ENCODE data around the gene RAPGEF4.

Gene RAPGEF4

GRCh38 chr2:172997031-172997430 is 261.4 kb downstream of the RAPGEF4 start:
- no peak overlapping the region for H2BK12ac ChIP-seq (ENCODE audit: low read length)
- H3K27me3 ChIP-seq (ENCODE audit: control insufficient read depth in 3 of 3, insufficient read depth in 3 of 3, low read depth in 1 of 3, low read length in 3 of 3), result no peaks in the 10 kb centered on the region
- no peak overlapping the region for H3K4me3 ChIP-seq (ENCODE audit: low read length in 2 of 2)
- H3K27ac ChIP-seq (replicated peaks; ENCODE audit: low read length), result no peak overlapping the region
- H3K9ac ChIP-seq (ENCODE audit: low read depth, low read length, poor library complexity), result no peak overlapping the region
- H2AFZ ChIP-seq (ENCODE audit: low read length), result no peak overlapping the region
- DNase-seq (ENCODE audit: low spot score), result no peak
- H4K8ac ChIP-seq (ENCODE audit: low read depth, low read length), result no peak overlapping the region
- no peak overlapping the region for H2AK5ac ChIP-seq (ENCODE audit: low read depth, low read length)
- H3K14ac ChIP-seq (ENCODE audit: low read length), result no peak overlapping the region
- H2BK15ac ChIP-seq (ENCODE audit: low read length), result no peak overlapping the region
- H2BK120ac ChIP-seq (ENCODE audit: low read depth, low read length), result no peak overlapping the region
- no peak overlapping the region for H3K4me2 ChIP-seq (ENCODE audit: insufficient read depth, low read length, poor library complexity, severe bottlenecking)
- WGBS, 2 donors (ENCODE audit: extremely low coverage in 2 of 2, insufficient read length in 2 of 2, insufficient replicate concordance in 1 of 2), result no CpG with 5 or more reads among the region's 2 CpGs
- H3K4me1 ChIP-seq (ENCODE audit: control insufficient read depth in 2 of 2, insufficient read depth in 1 of 2, low read depth in 1 of 2, low read length in 2 of 2), result peaks cover 0 to 5% of the 10 kb centered on the region in 2 donors
- no peaks in the 10 kb centered on the region for H3K36me3 ChIP-seq (replicated peaks in 1 of 2; ENCODE audit: control insufficient read depth in 2 of 2, insufficient read depth in 2 of 2, low read length in 2 of 2)
- H3K4ac ChIP-seq (ENCODE audit: low read length), result no peak overlapping the region
- H4K91ac ChIP-seq (ENCODE audit: low read depth, low read length, poor library complexity), result no peak overlapping the region
- H3K79me1 ChIP-seq (ENCODE audit: low read depth, low read length), result no peaks in the 10 kb centered on the region
- no peaks in the 10 kb centered on the region for H3K9me3 ChIP-seq (replicated peaks in 1 of 2; ENCODE audit: control insufficient read depth in 2 of 2, insufficient read depth in 1 of 2, low read depth in 1 of 2, low read length in 2 of 2)
- no peak overlapping the region for H3K18ac ChIP-seq (ENCODE audit: low read length)
- H2BK5ac ChIP-seq (ENCODE audit: low read length), result no peak overlapping the region
- no peak overlapping the region for H3K23ac ChIP-seq (ENCODE audit: low read depth, low read length, poor library complexity)

GRCh38 chr2:172998547-172999272 is 263.1 kb downstream of the RAPGEF4 start:
- Histone ChIP-seq H3K9me3 (replicated peaks in 1 of 2; ENCODE audit: control insufficient read depth in 2 of 2, insufficient read depth in 1 of 2, low read depth in 1 of 2, low read length in 2 of 2) (no peaks in the 10 kb centered on the region), H2BK12ac (ENCODE audit: low read length) (no peak overlapping the region), H3K4ac (ENCODE audit: low read length) (no peak overlapping the region), H4K91ac (ENCODE audit: low read depth, low read length, poor library complexity) (no peak overlapping the region), H2BK120ac (ENCODE audit: low read depth, low read length) (no peak overlapping the region), H3K36me3 (replicated peaks in 1 of 2; ENCODE audit: control insufficient read depth in 2 of 2, insufficient read depth in 2 of 2, low read length in 2 of 2) (no peaks in the 10 kb centered on the region), H4K8ac (ENCODE audit: low read depth, low read length) (no peak overlapping the region), H3K4me2 (ENCODE audit: insufficient read depth, low read length, poor library complexity, severe bottlenecking) (no peak overlapping the region), H3K4me1 (ENCODE audit: control insufficient read depth in 2 of 2, insufficient read depth in 1 of 2, low read depth in 1 of 2, low read length in 2 of 2) (peaks cover 0 to 2% of the 10 kb centered on the region in 2 donors), H3K4me3 (ENCODE audit: low read length in 2 of 2) (no peak overlapping the region), H2AK5ac (ENCODE audit: low read depth, low read length) (no peak overlapping the region), H2BK15ac (ENCODE audit: low read length) (no peak overlapping the region), H3K79me1 (ENCODE audit: low read depth, low read length) (no peaks in the 10 kb centered on the region), H3K27ac (replicated peaks; ENCODE audit: low read length) (no peak overlapping the region), H3K27me3 (ENCODE audit: control insufficient read depth in 3 of 3, insufficient read depth in 3 of 3, low read depth in 1 of 3, low read length in 3 of 3) (no peaks in the 10 kb centered on the region), H3K18ac (ENCODE audit: low read length) (no peak overlapping the region), H2BK5ac (ENCODE audit: low read length) (no peak overlapping the region), H2AFZ (ENCODE audit: low read length) (no peak overlapping the region), H3K9ac (ENCODE audit: low read depth, low read length, poor library complexity) (no peak overlapping the region), H3K14ac (ENCODE audit: low read length) (no peak overlapping the region), H3K23ac (ENCODE audit: low read depth, low read length, poor library complexity) (no peak overlapping the region)
- DNase-seq (ENCODE audit: low spot score), result no peak
- no CpG with 5 or more reads among the region's 2 CpGs for WGBS, 2 donors (ENCODE audit: extremely low coverage in 2 of 2, insufficient read length in 2 of 2, insufficient replicate concordance in 1 of 2)

- Histone ChIP-seq H3K4me3 (ENCODE audit: low read length in 2 of 2) (no peak overlapping the region), H4K91ac (ENCODE audit: low read depth, low read length, poor library complexity) (no peak overlapping the region), H3K36me3 (replicated peaks in 1 of 2; ENCODE audit: control insufficient read depth in 2 of 2, insufficient read depth in 2 of 2, low read length in 2 of 2) (no peaks in the 10 kb centered on the region), H3K4me2 (ENCODE audit: insufficient read depth, low read length, poor library complexity, severe bottlenecking) (no peak overlapping the region), H2BK12ac (ENCODE audit: low read length) (no peak overlapping the region), H3K79me1 (ENCODE audit: low read depth, low read length) (no peaks in the 10 kb centered on the region), H4K8ac (ENCODE audit: low read depth, low read length) (no peak overlapping the region), H3K14ac (ENCODE audit: low read length) (no peak overlapping the region), H3K4ac (ENCODE audit: low read length) (no peak overlapping the region), H3K4me1 (ENCODE audit: control insufficient read depth in 2 of 2, insufficient read depth in 1 of 2, low read depth in 1 of 2, low read length in 2 of 2) (peaks cover 0 to 2% of the 10 kb centered on the region in 2 donors), H3K27me3 (ENCODE audit: control insufficient read depth in 3 of 3, insufficient read depth in 3 of 3, low read depth in 1 of 3, low read length in 3 of 3) (no peaks in the 10 kb centered on the region), H2BK5ac (ENCODE audit: low read length) (no peak overlapping the region), H3K18ac (ENCODE audit: low read length) (no peak overlapping the region), H3K27ac (replicated peaks; ENCODE audit: low read length) (no peak overlapping the region), H3K9ac (ENCODE audit: low read depth, low read length, poor library complexity) (no peak overlapping the region), H2AK5ac (ENCODE audit: low read depth, low read length) (no peak overlapping the region), H3K23ac (ENCODE audit: low read depth, low read length, poor library complexity) (no peak overlapping the region), H2BK15ac (ENCODE audit: low read length) (no peak overlapping the region), H2AFZ (ENCODE audit: low read length) (no peak overlapping the region), H2BK120ac (ENCODE audit: low read depth, low read length) (no peak overlapping the region), H3K9me3 (replicated peaks in 1 of 2; ENCODE audit: control insufficient read depth in 2 of 2, insufficient read depth in 1 of 2, low read depth in 1 of 2, low read length in 2 of 2) (no peaks in the 10 kb centered on the region)
- DNase-seq (ENCODE audit: low spot score), result no peak
- no CpG with 5 or more reads among the region's 4 CpGs for WGBS, 2 donors (ENCODE audit: extremely low coverage in 2 of 2, insufficient read length in 2 of 2, insufficient replicate concordance in 1 of 2)
These were observed 264.2 kb downstream of the RAPGEF4 start for GRCh38 chr2:172999641-173000386.
